ENCODE results near the gene DDR1. TPM values are rescaled to one million over a fixed set of nuclear protein-coding genes. Genes with fewer than 3 reads are reported as not detected.
A peak's percentile ranks its signal among the peaks of the same experiment; 100 is the strongest.
"Not testable (repeated sequence)": the region's sequence is repeated elsewhere in the genome, so short reads cannot be mapped to it uniquely, and the experiment has no call there.

The DDR1 gene
- total RNA-seq, 4 donors from 2014 or later, result 25.4 to 40.4 (median 30.9) TPM

DNA sequence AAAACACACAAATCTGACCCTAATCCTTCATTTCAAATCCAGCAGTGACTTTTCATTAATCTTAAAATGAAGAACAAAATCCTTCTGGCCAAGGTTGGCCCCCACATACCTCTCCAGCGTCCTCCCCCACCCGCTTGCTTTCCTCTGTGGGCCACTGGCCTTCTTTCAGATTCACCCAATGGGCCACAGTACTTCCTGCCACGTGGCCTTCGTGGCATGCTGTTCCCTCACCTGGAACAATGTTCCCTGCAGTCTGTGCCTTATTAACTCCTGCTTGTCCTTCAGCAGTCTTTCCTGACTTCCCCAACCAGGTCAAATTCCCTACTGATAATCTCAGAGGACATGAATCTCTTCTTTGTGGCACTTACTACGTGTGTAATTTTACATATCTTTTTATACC lies 18.4 kb downstream of the DDR1 start:
- Histone ChIP-seq H3K27ac (no peak overlapping the region), H3K36me3 (peaks cover 0 to 23% of the 10 kb centered on the region in 2 donors), H3K4me3 (no peak overlapping the region), H3K9me3 (no peaks in the 10 kb centered on the region), H3K27me3 (no peaks in the 10 kb centered on the region), H3K4me1 (peaks cover 0 to 7% (median 0%) of the 10 kb centered on the region in 3 donors)
- TF ChIP-seq POLR2AphosphoS5 (IDR thresholded peaks at IDR 0.05), result no peak
- no peak for TF ChIP-seq EP300 (IDR thresholded peaks at IDR 0.05)
- no peak for TF ChIP-seq POLR2A (IDR thresholded peaks at IDR 0.05)
- TF ChIP-seq, protein P1, sequence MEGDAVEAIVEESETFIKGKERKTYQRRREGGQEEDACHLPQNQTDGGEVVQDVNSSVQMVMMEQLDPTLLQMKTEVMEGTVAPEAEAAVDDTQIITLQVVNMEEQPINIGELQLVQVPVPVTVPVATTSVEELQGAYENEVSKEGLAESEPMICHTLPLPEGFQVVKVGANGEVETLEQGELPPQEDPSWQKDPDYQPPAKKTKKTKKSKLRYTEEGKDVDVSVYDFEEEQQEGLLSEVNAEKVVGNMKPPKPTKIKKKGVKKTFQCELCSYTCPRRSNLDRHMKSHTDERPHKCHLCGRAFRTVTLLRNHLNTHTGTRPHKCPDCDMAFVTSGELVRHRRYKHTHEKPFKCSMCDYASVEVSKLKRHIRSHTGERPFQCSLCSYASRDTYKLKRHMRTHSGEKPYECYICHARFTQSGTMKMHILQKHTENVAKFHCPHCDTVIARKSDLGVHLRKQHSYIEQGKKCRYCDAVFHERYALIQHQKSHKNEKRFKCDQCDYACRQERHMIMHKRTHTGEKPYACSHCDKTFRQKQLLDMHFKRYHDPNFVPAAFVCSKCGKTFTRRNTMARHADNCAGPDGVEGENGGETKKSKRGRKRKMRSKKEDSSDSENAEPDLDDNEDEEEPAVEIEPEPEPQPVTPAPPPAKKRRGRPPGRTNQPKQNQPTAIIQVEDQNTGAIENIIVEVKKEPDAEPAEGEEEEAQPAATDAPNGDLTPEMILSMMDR (IDR thresholded peaks at IDR 0.05), result no peak
- ATAC-seq, result no peak
- WGBS, 2 donors (ENCODE audit: low coverage in 1 of 2), result 38 to 45% methylated on average over 4 to 5 of the region's 5 CpGs

DNA sequence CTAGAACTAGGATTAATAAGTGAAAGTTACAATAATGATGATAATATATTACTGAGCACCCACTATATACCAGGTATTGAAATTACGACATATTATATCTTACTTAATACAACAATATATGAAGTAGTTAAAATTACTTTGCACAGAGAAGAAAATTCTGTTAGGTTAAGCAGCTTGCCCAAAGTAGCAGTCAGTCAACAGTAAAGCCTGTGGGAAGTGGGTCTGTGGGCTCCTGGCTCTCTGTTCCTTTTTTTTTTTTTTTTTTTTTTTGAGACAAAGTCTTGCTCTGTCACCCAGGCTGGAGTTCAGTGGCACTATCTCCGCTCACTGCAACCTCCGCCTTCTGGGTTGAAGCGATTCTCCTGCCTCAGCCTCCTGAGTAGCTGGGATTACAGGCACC lies 18.9 kb downstream of the DDR1 start:
- H3K9me3 ChIP-seq, result no peaks in the 10 kb centered on the region
- WGBS, 2 donors (ENCODE audit: low coverage in 1 of 2), result 88 to 89% methylated on average over 4 of the region's 4 CpGs
- no peak overlapping the region for H3K4me3 ChIP-seq
- no peak for ATAC-seq
- peaks cover 0 to 7% (median 0%) of the 10 kb centered on the region in 3 donors for H3K4me1 ChIP-seq
- H3K36me3 ChIP-seq, result peaks cover 0 to 18% of the 10 kb centered on the region in 2 donors
- TF ChIP-seq POLR2A (IDR thresholded peaks at IDR 0.05), result no peak
- no peak for TF ChIP-seq POLR2AphosphoS5 (IDR thresholded peaks at IDR 0.05)
- TF ChIP-seq, protein P1 (IDR thresholded peaks at IDR 0.05), result no peak
- TF ChIP-seq EP300 (IDR thresholded peaks at IDR 0.05), result no peak
- no peaks in the 10 kb centered on the region for H3K27me3 ChIP-seq
- H3K27ac ChIP-seq, result no peak overlapping the region

DNA sequence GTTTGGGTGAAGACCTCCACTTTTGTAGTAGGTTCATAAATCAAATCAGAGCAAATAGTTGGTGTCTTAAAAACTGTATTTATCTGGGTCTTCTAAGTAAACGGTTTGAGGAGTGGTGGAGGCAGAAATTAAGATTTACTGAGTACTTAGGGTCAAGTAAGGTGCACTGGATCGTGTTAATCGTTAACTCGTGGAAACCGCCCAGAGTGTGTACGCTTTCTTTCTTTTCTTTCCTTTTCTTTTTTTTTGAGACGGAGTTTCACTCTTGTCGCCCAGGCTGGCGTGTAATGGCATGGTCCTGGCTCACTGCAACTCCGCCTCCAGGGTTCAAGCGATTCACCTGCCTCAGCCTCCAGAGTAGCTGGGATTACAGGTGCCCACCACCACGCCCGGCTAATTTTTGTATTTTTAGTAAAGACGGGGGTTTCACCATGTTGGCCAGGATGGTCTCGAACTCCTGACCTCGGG lies 23.0 kb downstream of the DDR1 start:
- not testable (repeated sequence) for H3K27me3 ChIP-seq, H3K9me3 ChIP-seq, ATAC-seq
- WGBS, 2 donors (ENCODE audit: low coverage in 1 of 2), result 37 to 72% methylated on average over 3 to 14 of the region's 16 CpGs
- Histone ChIP-seq H3K36me3 (peaks cover 0 to 30% of the 10 kb centered on the region in 2 donors), H3K4me1 (peaks cover 2 to 22% (median 10%) of the 10 kb centered on the region in 3 donors), H3K4me3 (peak overlapping the region; percentile 64 to 92), H3K27ac (peak overlapping the region in 3 of 4 donors; percentile 22 to 77 (median 36))

DNA sequence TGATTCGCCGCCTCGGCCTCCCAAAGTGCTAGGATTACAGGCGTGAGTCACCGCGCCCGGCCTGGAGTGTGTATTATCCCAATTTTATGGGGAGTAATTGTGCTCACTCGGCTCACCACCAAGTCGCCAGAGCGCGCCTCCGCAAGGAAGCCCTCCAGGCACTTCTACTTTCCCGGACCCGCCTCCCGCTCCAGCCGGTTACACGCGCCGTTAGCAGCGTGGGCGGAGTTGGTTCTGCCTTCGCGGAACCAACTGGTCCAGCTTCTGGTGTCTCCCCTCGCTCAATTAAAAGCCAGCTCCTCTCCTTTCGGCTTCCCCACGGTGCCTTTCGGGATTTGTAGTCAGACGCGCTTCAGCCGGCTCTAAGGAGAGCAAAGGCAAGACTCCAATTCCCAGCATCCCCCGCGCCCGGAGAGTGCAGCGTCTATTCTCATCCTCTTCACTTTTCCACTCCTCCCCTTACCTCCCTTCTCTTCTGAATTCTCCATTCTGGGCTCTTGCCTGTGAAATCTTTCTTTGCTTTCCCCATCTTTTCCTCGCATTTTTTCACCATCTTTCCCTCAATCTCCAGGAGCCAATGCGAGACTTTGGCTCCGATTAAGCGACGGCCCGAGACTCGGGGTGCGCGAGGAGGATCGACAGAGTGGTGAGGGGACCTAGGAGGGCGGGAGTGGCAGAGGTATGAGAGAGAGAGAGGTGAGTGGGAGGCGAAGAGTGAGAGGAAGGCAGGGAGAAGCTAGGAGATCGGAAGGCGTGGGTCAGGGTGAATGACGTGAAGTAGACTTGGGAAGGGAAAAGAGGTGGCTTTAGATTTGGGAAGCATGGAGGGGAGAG lies 23.7 kb downstream of the DDR1 start, which contains the start of gene GTF2H4:
GTF2H4 (plus strand) TSS at position 450 of the 834 bp plus-strand sequence.
- Histone ChIP-seq H3K4me3 (peak within 1 kb of the TSS; percentile 64 to 92), H3K27me3 (no peaks in the 10 kb centered on the region), H3K27ac (peak within 1 kb of the TSS; percentile 32 to 77 (median 58)), H3K36me3 (peaks cover 0 to 36% of the 10 kb centered on the region in 2 donors), H3K4me1 (peaks cover 2 to 24% (median 10%) of the 10 kb centered on the region in 3 donors), H3K9me3 (no peaks in the 10 kb centered on the region)
- WGBS, 2 donors (ENCODE audit: low coverage in 1 of 2), result 0 to 2% methylated on average over 10 to 29 of the region's 49 CpGs
- TF ChIP-seq POLR2A (IDR thresholded peaks at IDR 0.05) (no peak), EP300 (IDR thresholded peaks at IDR 0.05) (no peak), POLR2AphosphoS5 (IDR thresholded peaks at IDR 0.05) (peak; percentile 60)
- TF ChIP-seq, protein P1 (IDR thresholded peaks at IDR 0.05), result no peak
- peak; percentile 99 for ATAC-seq

DNA sequence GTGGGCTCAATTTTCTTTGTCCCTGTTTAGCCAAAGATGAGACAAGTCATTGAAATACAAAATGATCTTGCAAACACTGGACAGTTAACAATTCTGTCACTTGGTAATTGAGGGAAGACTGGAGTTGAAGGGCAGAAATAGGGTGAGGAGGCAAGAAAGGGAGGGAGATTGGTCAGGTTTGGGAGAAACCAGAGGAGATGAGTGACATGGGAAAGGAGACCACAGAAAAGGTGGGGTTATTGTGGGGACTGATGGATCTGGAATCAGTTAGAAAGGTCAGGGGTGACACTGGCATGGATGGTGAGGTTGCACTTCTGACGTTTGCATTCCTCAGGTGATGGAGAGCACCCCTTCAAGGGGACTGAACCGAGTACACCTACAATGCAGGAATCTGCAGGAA lies 24.4 kb downstream of the DDR1 start:
- no peak for TF ChIP-seq EP300 (IDR thresholded peaks at IDR 0.05)
- TF ChIP-seq, protein P1 (IDR thresholded peaks at IDR 0.05), result no peak
- Histone ChIP-seq H3K27ac (peak overlapping the region in 2 of 4 donors; percentile 69 to 77), H3K4me3 (peak overlapping the region; percentile 64 to 92), H3K4me1 (peaks cover 2 to 32% (median 13%) of the 10 kb centered on the region in 3 donors), H3K27me3 (no peaks in the 10 kb centered on the region), H3K9me3 (no peaks in the 10 kb centered on the region), H3K36me3 (peaks cover 0 to 39% of the 10 kb centered on the region in 2 donors)
- WGBS, 2 donors (ENCODE audit: low coverage in 1 of 2), result 0 to 30% methylated on average over 1 to 2 of the region's 2 CpGs
- ATAC-seq, result no peak

DNA sequence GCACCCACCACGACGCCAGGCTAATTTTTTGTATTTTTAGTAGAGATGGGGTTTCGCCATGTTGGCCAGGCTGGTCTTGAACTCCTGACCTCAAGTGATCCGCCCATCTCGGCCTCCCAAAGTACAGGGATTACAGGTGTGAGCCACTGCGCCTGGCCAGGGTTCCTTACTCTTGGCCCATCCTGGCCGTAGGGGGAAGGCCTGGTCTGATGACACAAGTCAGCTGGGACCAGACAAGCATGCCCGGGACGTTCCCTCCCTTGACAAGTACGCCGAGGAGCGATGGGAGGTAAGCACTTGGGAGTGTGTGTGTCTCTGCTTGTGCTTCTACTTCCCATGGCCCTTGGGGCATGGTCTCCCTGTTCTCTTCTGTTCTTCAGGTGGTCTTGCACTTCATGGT lies 26.2 kb downstream of the DDR1 start:
- WGBS, 2 donors (ENCODE audit: low coverage in 1 of 2), result 73% methylated on average over 5 of the region's 12 CpGs; no CpG with 5 or more reads in 1 of the 2 donors
- not testable (repeated sequence) for H3K27me3 ChIP-seq, H3K9me3 ChIP-seq, H3K27ac ChIP-seq, H3K4me3 ChIP-seq, ATAC-seq
- peaks cover 5 to 47% (median 22%) of the 10 kb centered on the region in 3 donors for H3K4me1 ChIP-seq
- H3K36me3 ChIP-seq, result peaks cover 0 to 39% of the 10 kb centered on the region in 2 donors

Measured in gastroesophageal sphincter (tissue), 4 donors.